Natural killer cell treated with Interleukin-12 subunit alpha and Interleukin-12 subunit beta and Interleukin-15 and Interleukin-18, amount 100 ng/mL, for 72 hours (primary cell): ENCODE results near the gene EGFR. TPM values are rescaled to one million over a fixed set of nuclear protein-coding genes. Genes with fewer than 3 reads are reported as not detected.
"Not testable (repeated sequence)": the region's sequence is repeated elsewhere in the genome, so short reads cannot be mapped to it uniquely, and the experiment has no call there.

Source experiments
- ATAC-seq, 2 donors: fragments of 150-1000 bp; cut with Tn5 transposase in 1 of 2; sonication (Bioruptor Pico), chemical (Tn5 transposase) in 1 of 2; 2 replicates each; pipeline ENCODE4 v1.10.0; 2021
- DNase-seq: peaks from one replicate; pipeline ENCODE4 v3.0.0; 2022; ENCODE audit warnings: low spot score
- H3K27ac Mint-ChIP-seq, 2 donors: 1 replicate in 1 of 2; 2 replicates in 1 of 2; pipeline ENCODE4 v1.8.0; 2022; ENCODE audit warnings: mixed read lengths in 2 of 2, mild to moderate bottlenecking in 1 of 2, moderate library complexity in 1 of 2
- H3K27me3 Mint-ChIP-seq, 2 donors: 1 replicate in 1 of 2; 2 replicates in 1 of 2; pipeline ENCODE4 v1.8.0; 2022; ENCODE audit warnings: mixed read lengths in 2 of 2
- H3K36me3 Mint-ChIP-seq: one replicate; pipeline ENCODE4 v1.8.0; 2022; ENCODE audit warnings: mixed read lengths
- H3K4me1 Mint-ChIP-seq, 2 donors: 1 replicate in 1 of 2; 2 replicates in 1 of 2; pipeline ENCODE4 v1.8.0; 2022; ENCODE audit warnings: low read depth in 2 of 2, mixed read lengths in 2 of 2, mild to moderate bottlenecking in 1 of 2
- H3K4me3 Mint-ChIP-seq: one replicate; pipeline ENCODE4 v1.8.0; 2022; ENCODE audit warnings: mixed read lengths
- H3K9me3 Mint-ChIP-seq: 2 replicates; pipeline ENCODE4 v1.8.0; 2022; ENCODE audit warnings: mixed read lengths
- total RNA-seq, 2 donors: library from RNA; stranded (reverse); gene quantifications; one replicate each; pipeline ENCODE4 v1.2.3, GENCODE V29; 2022

Gene EGFR
- total RNA-seq, 2 donors from 2014 or later, result not detected

- H3K9me3 Mint-ChIP-seq, H3K4me3 Mint-ChIP-seq, H3K4me1 Mint-ChIP-seq, H3K36me3 Mint-ChIP-seq, DNase-seq, H3K27ac Mint-ChIP-seq, ATAC-seq: not testable (repeated sequence)
- H3K27me3 Mint-ChIP-seq, result peaks cover 2 to 39% of the 10 kb centered on the region in 2 donors
Measured at GRCh38 chr7:55035410-55035809, 16.6 kb downstream of the EGFR start.

DNA sequence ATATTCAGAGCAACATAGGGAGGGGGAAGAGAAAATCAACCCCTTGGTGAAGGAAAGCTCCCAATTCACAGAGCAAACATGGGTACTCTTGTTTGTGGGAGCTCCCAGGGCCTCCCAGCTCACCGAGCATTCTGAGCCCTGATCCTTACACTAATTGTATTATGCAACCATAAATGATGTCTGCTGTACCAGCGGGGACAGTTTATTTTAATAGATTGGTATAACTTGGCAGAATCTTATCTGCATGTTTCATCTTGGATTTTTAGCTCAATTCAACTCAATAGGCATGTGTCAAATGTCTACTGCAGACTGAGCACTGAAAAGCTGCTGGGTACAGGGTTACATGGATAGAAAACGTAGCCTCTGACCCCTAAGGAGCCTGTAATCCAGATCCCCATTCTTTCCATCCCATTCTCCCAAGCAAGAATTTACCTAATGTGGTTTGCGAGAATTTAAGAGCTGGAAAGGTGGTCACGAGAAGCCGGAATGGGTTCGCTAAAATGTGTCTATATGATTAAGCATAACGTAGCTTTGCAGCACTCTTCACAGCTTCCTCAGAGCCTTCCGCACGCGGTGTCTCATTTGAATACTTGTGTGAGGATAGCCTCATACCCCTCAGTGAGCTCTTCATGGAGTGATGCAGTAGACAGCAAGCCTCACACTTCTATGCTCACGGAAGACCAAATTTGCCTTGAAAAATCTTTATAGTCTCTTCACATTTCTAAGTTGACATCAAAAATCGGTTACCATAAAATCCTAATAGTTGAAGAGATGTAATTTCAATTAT, 18.3 kb downstream of the EGFR start:
- no peak for DNase-seq
- no peaks in the 10 kb centered on the region for H3K9me3 Mint-ChIP-seq
- H3K4me1 Mint-ChIP-seq, result no peaks in the 10 kb centered on the region
- H3K27me3 Mint-ChIP-seq, result peaks cover 2 to 39% of the 10 kb centered on the region in 2 donors
- H3K36me3 Mint-ChIP-seq, result no peaks in the 10 kb centered on the region
- no peak for ATAC-seq
- no peak overlapping the region for H3K27ac Mint-ChIP-seq
- no peak overlapping the region for H3K4me3 Mint-ChIP-seq

DNA sequence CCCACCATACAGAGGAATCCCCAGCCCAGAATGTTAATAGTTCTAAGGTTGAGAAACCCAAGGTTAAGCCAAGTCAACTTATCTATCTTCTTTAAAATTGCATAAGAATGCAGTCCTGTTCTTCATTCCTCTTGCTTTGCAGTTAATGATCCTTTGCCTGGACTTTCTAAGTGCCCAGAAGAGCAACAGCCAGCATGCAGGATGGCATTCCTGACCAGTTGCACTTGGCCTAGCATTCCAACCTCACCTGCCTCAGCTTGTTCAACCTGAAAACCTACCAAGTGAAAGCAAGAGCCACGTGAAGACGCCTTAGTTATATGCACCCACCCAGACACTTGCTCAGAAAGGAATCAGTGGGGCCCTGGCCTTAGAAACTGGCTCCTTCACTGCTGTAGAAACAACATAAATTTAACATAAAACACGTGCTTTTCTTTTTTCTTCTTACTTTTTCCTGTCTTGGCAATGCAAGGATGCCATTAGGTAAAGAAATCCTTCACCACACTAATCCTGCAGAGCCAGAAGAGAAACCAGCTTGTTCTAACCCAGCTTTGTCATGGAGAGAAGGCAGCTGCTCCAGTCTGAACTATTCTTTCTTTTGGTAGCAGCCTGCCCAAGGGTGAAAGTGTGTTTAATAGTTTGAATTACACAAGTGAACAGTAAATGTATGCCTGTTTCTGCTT, 25.0 kb downstream of the EGFR start:
- H3K9me3 Mint-ChIP-seq, result no peaks in the 10 kb centered on the region
- H3K27me3 Mint-ChIP-seq, result peaks cover 0 to 7% of the 10 kb centered on the region in 2 donors
- ATAC-seq (no peak), DNase-seq (no peak)
- no peak overlapping the region for H3K27ac Mint-ChIP-seq
- H3K4me3 Mint-ChIP-seq, result no peak overlapping the region
- no peaks in the 10 kb centered on the region for H3K4me1 Mint-ChIP-seq
- H3K36me3 Mint-ChIP-seq, result no peaks in the 10 kb centered on the region

GRCh38 chr7:55044371-55044717, 25.5 kb downstream of the EGFR start:
- Mint-ChIP-seq H3K36me3 (no peaks in the 10 kb centered on the region), H3K4me1 (no peaks in the 10 kb centered on the region), H3K9me3 (no peaks in the 10 kb centered on the region), H3K27ac (no peak overlapping the region), H3K4me3 (no peak overlapping the region), H3K27me3 (peaks cover 0 to 2% of the 10 kb centered on the region in 2 donors)
- ATAC-seq (no peak), DNase-seq (no peak)

- Mint-ChIP-seq H3K27me3 (peaks cover 0 to under 1% of the 10 kb centered on the region in 2 donors), H3K4me1 (no peaks in the 10 kb centered on the region), H3K4me3 (no peak overlapping the region), H3K9me3 (no peaks in the 10 kb centered on the region), H3K27ac (no peak overlapping the region), H3K36me3 (no peaks in the 10 kb centered on the region)
- DNase-seq (no peak), ATAC-seq (no peak)
Measured at GRCh38 chr7:55044791-55045190, 26.0 kb downstream of the EGFR start.

DNA sequence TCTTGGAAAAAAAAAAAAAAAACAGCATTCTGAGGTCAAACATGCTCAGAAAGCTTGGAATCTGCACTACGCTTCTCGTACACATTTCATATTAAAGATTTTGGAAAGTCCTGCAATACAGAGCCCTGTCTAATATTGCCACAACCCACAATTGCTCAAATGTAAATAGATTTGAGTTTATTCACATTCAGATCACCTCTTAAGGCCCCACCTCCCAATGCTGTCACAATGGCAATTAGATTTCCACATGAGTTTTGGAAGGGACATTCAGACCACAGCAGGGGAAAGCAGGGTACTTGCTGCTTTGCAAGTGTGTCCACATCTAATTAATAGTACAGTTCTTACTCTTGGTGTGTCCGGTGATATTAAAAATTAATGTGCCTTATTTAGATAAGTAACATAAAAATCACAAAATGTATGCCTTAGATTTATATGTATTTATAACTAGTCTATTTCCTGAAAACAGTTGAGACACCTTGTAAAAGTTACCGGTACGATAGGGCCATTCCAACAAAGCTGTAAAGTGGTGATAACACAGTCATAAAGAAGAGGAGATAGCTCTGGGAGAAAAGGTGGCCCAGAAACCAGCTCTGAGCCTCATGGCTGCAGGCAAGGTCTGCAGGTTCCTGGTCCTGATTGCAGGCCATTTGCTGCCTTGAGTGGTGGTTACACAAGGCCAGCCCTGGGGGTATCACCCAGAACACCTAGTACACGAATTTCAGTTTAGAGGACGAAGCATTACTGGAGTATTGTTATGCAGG, 27.9 kb downstream of the EGFR start:
- H3K4me3 Mint-ChIP-seq, result no peak overlapping the region
- no peaks in the 10 kb centered on the region for H3K36me3 Mint-ChIP-seq
- H3K9me3 Mint-ChIP-seq, result no peaks in the 10 kb centered on the region
- peaks cover 7% of the 10 kb centered on the region in 2 donors for H3K27me3 Mint-ChIP-seq
- no peak for ATAC-seq
- H3K4me1 Mint-ChIP-seq, result no peaks in the 10 kb centered on the region
- DNase-seq, result no peak
- H3K27ac Mint-ChIP-seq, result no peak overlapping the region

DNA sequence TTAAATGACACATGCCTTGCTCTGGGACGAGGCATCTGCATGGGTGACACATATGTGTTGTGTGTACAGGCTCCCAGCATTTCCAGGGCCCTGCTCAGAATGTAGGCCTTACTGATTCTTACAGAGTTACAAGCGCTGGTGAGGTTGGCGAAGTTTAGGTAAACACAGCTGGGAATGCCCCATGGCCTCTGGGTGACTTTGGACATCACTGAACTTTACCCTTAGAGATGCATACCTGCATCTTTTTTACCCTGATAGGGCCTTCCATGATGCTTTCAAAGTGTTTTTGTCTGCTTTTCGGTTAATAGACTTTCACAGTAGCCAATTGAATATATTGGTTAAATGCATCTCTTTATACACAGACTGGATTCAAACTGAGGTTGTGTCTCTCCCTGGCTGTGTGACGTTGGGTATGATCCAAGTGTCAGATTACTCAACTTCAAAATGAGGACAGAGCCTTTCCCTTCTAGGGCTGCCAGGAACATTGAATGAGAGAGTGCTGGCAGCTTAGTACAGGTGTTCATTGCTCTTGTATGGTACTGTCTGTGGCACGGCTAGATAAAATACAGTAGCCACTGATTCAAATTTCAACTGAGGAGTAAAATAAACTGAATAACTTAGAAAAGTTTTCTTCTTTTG, 29.5 kb downstream of the EGFR start:
- DNase-seq (no peak), ATAC-seq (no peak)
- H3K27me3 Mint-ChIP-seq, result peaks cover 7% of the 10 kb centered on the region in 2 donors
- H3K27ac Mint-ChIP-seq, result no peak overlapping the region
- no peaks in the 10 kb centered on the region for H3K9me3 Mint-ChIP-seq
- no peaks in the 10 kb centered on the region for H3K36me3 Mint-ChIP-seq
- H3K4me3 Mint-ChIP-seq, result no peak overlapping the region
- H3K4me1 Mint-ChIP-seq, result no peaks in the 10 kb centered on the region

DNA sequence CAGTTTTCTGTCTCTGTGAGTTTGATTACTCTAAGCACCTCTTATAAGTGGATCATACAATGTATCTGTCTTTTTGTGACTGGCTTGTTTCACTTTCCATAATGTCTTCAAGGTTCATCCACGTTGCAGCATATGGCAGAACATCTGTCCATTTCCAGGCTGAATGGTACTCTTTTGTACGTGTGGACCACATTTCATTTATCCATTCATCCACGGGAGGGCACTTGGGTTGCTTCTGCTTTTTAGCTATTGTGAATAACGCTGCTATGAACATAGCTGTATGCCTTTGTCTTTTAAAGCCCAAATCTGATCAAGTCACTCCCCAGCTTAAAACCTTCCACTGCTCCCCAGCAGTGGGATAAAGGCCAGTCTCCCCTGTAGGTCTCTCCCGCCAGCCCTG, 31.5 kb downstream of the EGFR start:
- no peak for DNase-seq
- H3K4me3 Mint-ChIP-seq, result no peak overlapping the region

DNA sequence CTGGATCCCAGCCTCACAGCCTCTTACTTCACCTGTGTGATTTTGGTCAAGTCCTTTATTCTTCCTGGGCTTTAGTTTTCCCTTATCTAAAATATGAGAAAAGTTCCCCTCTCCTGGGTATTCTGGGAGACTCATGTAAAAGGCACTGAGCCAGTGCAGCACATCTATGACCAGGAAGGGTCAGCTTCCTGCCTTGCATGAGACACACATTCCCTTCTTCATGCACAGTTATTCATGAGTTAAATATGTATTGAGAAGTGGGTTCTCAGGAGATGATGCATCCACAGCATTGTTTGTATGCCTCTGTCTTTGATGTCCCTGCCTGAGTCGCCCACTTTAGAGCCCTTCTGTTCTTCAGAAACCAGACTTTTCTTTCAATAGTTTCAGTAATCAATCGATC, 33.3 kb downstream of the EGFR start:
- H3K9me3 Mint-ChIP-seq, result peaks cover 4% of the 10 kb centered on the region
- no peak for ATAC-seq
- peaks cover 10 to 29% of the 10 kb centered on the region in 2 donors for H3K27me3 Mint-ChIP-seq
- peaks cover 0 to 4% of the 10 kb centered on the region in 2 donors for H3K4me1 Mint-ChIP-seq
- no peak overlapping the region for H3K4me3 Mint-ChIP-seq
- DNase-seq, result no peak
- H3K27ac Mint-ChIP-seq, result no peak overlapping the region
- H3K36me3 Mint-ChIP-seq, result no peaks in the 10 kb centered on the region

More for the DNA sequence above, 31.5 kb downstream of the EGFR start:
- Mint-ChIP-seq H3K36me3 (no peaks in the 10 kb centered on the region), H3K27ac (no peak overlapping the region), H3K9me3 (no peaks in the 10 kb centered on the region), H3K4me1 (no peaks in the 10 kb centered on the region), H3K27me3 (peaks cover 7 to 13% of the 10 kb centered on the region in 2 donors)
- ATAC-seq, result no peak

DNA sequence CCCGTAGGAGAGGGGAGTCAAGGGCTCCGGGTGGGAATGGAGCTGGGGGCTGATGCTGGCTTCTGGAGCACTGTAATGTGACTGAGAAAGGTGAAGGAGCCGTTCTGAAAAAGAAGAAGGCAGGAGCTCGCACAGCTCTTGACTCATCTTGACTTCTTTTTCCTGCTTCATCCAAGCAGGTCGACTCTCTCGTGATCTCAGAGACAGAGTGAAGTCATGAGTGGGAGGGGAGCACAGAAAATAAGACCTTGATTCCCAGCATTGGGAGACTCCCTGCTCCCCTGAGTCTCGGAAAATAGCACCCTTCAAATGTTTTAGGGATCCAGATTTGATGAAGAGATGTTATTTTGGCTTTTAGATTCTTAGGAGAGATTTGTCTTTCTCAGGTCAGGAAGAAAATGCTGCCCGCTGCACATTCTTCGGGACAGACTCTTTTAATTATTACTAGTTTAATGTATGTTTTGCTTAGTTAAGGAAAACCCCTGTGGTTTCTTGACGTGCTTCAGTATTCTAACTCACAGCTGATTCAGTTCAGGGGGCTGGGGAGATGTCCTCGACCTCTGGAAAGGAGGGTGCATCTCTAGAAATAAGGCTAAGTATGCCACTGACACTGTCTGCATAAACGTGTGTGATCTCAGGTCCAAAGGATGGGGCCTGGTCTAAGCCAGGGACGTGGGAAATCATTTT, 34.1 kb downstream of the EGFR start:
- Mint-ChIP-seq H3K36me3 (no peaks in the 10 kb centered on the region), H3K4me3 (no peak overlapping the region), H3K4me1 (peaks cover 0 to 4% of the 10 kb centered on the region in 2 donors), H3K27me3 (peaks cover 10 to 29% of the 10 kb centered on the region in 2 donors), H3K9me3 (peaks cover 4% of the 10 kb centered on the region), H3K27ac (no peak overlapping the region)
- ATAC-seq, result no peak
- no peak for DNase-seq

- Mint-ChIP-seq H3K27ac (no peak overlapping the region), H3K9me3 (peaks cover 4% of the 10 kb centered on the region), H3K4me1 (peaks cover 0 to 4% of the 10 kb centered on the region in 2 donors), H3K36me3 (no peaks in the 10 kb centered on the region), H3K27me3 (peaks cover 10 to 29% of the 10 kb centered on the region in 2 donors), H3K4me3 (no peak overlapping the region)
- DNase-seq (no peak), ATAC-seq (no peak)
Measured at GRCh38 chr7:55053651-55054571, 35.1 kb downstream of the EGFR start.

GRCh38 chr7:55054758-55055157, 35.9 kb downstream of the EGFR start:
- Mint-ChIP-seq H3K9me3 (peaks cover 4% of the 10 kb centered on the region), H3K27ac (no peak overlapping the region), H3K4me1 (peaks cover 0 to 4% of the 10 kb centered on the region in 2 donors), H3K27me3 (peaks cover 9 to 29% of the 10 kb centered on the region in 2 donors), H3K4me3 (no peak overlapping the region), H3K36me3 (no peaks in the 10 kb centered on the region)
- ATAC-seq (peak in 1 of 2 donors; percentile 41), DNase-seq (no peak)
